ENCODE results near the gene PHC1. TPM values are rescaled to one million over a fixed set of nuclear protein-coding genes. Genes with fewer than 3 reads are reported as not detected.

PHC1 gene
- 8.7 TPM for polyA plus RNA-seq (2012; ENCODE audit: low read depth, missing spikeins)

GRCh38 chr12:8914033-8914715, at the start of gene PHC1:
Gene PHC1, plus strand, starts transcription at chr12:8914509. Its CDS starts 3,169 bp downstream, at chr12:8917678.
- FAIRE-seq = peak; percentile 69
- peak; percentile 65 for DNase-seq (ENCODE audit: insufficient read length, low spot score)

GRCh38 chr12:8866429-8866828, 47.9 kb upstream of the PHC1 start:
- FAIRE-seq = no peak
- no peak for DNase-seq (ENCODE audit: insufficient read length, low spot score)
- TF ChIP-seq SPI1 (IDR thresholded peaks at IDR 0.05; ENCODE audit: low read depth, low read length) = no peak
- no peak for TF ChIP-seq TAF1 (IDR thresholded peaks at IDR 0.05; ENCODE audit: low read depth, low read length)
- no peak for TF ChIP-seq POU2F2 (IDR thresholded peaks at IDR 0.05; ENCODE audit: low read depth, low read length)
- TF ChIP-seq POLR2AphosphoS5 (IDR thresholded peaks at IDR 0.05; ENCODE audit: low read depth, low read length) = no peak
- TF ChIP-seq POLR2A (IDR thresholded peaks at IDR 0.05; ENCODE audit: low read depth, low read length) = no peak
- TF ChIP-seq PAX5 (IDR thresholded peaks at IDR 0.05; ENCODE audit: insufficient read depth, low read length, severe bottlenecking) = no peak

GRCh38 chr12:8867009-8867408, 47.3 kb upstream of the PHC1 start:
- FAIRE-seq (peak; percentile 16), DNase-seq (ENCODE audit: insufficient read length, low spot score) (no peak)
- TF ChIP-seq SPI1 (IDR thresholded peaks at IDR 0.05; ENCODE audit: low read depth, low read length) (no peak), POU2F2 (IDR thresholded peaks at IDR 0.05; ENCODE audit: low read depth, low read length) (no peak), POLR2AphosphoS5 (IDR thresholded peaks at IDR 0.05; ENCODE audit: low read depth, low read length) (no peak), TAF1 (IDR thresholded peaks at IDR 0.05; ENCODE audit: low read depth, low read length) (no peak), PAX5 (IDR thresholded peaks at IDR 0.05; ENCODE audit: insufficient read depth, low read length, severe bottlenecking) (no peak), POLR2A (IDR thresholded peaks at IDR 0.05; ENCODE audit: low read depth, low read length) (no peak)

- no peak for FAIRE-seq
- TF ChIP-seq POLR2A (IDR thresholded peaks at IDR 0.05; ENCODE audit: low read depth, low read length) (no peak), POLR2AphosphoS5 (IDR thresholded peaks at IDR 0.05; ENCODE audit: low read depth, low read length) (no peak)
- no peak for DNase-seq (ENCODE audit: insufficient read length, low spot score)
These were observed 46.5 kb upstream of the PHC1 start for GRCh38 chr12:8867786-8868185.

- TF ChIP-seq POLR2AphosphoS5 (IDR thresholded peaks at IDR 0.05; ENCODE audit: low read depth, low read length) = no peak
- no peak for TF ChIP-seq POU2F2 (IDR thresholded peaks at IDR 0.05; ENCODE audit: low read depth, low read length)
- TF ChIP-seq TAF1 (IDR thresholded peaks at IDR 0.05; ENCODE audit: low read depth, low read length) = no peak
- no peak for TF ChIP-seq PAX5 (IDR thresholded peaks at IDR 0.05; ENCODE audit: insufficient read depth, low read length, severe bottlenecking)
- TF ChIP-seq SPI1 (IDR thresholded peaks at IDR 0.05; ENCODE audit: low read depth, low read length) = no peak
- TF ChIP-seq POLR2A (IDR thresholded peaks at IDR 0.05; ENCODE audit: low read depth, low read length) = no peak
- FAIRE-seq = no peak
- DNase-seq (ENCODE audit: insufficient read length, low spot score) = no peak
These were observed 43.7 kb upstream of the PHC1 start for GRCh38 chr12:8870586-8870985.

- FAIRE-seq (no peak), DNase-seq (ENCODE audit: insufficient read length, low spot score) (no peak)
- no peak for TF ChIP-seq POU2F2 (IDR thresholded peaks at IDR 0.05; ENCODE audit: low read depth, low read length)
These were observed 43.2 kb upstream of the PHC1 start for GRCh38 chr12:8871068-8871467.

- FAIRE-seq = no peak
- TF ChIP-seq PAX5 (IDR thresholded peaks at IDR 0.05; ENCODE audit: insufficient read depth, low read length, severe bottlenecking) = no peak
- no peak for TF ChIP-seq TAF1 (IDR thresholded peaks at IDR 0.05; ENCODE audit: low read depth, low read length)
- TF ChIP-seq SPI1 (IDR thresholded peaks at IDR 0.05; ENCODE audit: low read depth, low read length) = no peak
- TF ChIP-seq POLR2A (IDR thresholded peaks at IDR 0.05; ENCODE audit: low read depth, low read length) = no peak
- TF ChIP-seq POU2F2 (IDR thresholded peaks at IDR 0.05; ENCODE audit: low read depth, low read length) = no peak
- no peak for TF ChIP-seq POLR2AphosphoS5 (IDR thresholded peaks at IDR 0.05; ENCODE audit: low read depth, low read length)
- DNase-seq (ENCODE audit: insufficient read length, low spot score) = no peak
These were observed 37.4 kb upstream of the PHC1 start for GRCh38 chr12:8876887-8877286.

- TF ChIP-seq POU2F2 (IDR thresholded peaks at IDR 0.05; ENCODE audit: low read depth, low read length) (no peak), SPI1 (IDR thresholded peaks at IDR 0.05; ENCODE audit: low read depth, low read length) (no peak), POLR2AphosphoS5 (IDR thresholded peaks at IDR 0.05; ENCODE audit: low read depth, low read length) (no peak), TAF1 (IDR thresholded peaks at IDR 0.05; ENCODE audit: low read depth, low read length) (no peak), PAX5 (IDR thresholded peaks at IDR 0.05; ENCODE audit: insufficient read depth, low read length, severe bottlenecking) (no peak), POLR2A (IDR thresholded peaks at IDR 0.05; ENCODE audit: low read depth, low read length) (no peak)
- no peak for FAIRE-seq
- no peak for DNase-seq (ENCODE audit: insufficient read length, low spot score)
These were observed 27.6 kb upstream of the PHC1 start for GRCh38 chr12:8886502-8887284.

GRCh38 chr12:8887285-8887715, 27.0 kb upstream of the PHC1 start:
- FAIRE-seq (no peak), DNase-seq (ENCODE audit: insufficient read length, low spot score) (no peak)
- TF ChIP-seq POLR2A (IDR thresholded peaks at IDR 0.05; ENCODE audit: low read depth, low read length) (no peak), PAX5 (IDR thresholded peaks at IDR 0.05; ENCODE audit: insufficient read depth, low read length, severe bottlenecking) (no peak), POLR2AphosphoS5 (IDR thresholded peaks at IDR 0.05; ENCODE audit: low read depth, low read length) (no peak), TAF1 (IDR thresholded peaks at IDR 0.05; ENCODE audit: low read depth, low read length) (no peak), SPI1 (IDR thresholded peaks at IDR 0.05; ENCODE audit: low read depth, low read length) (no peak), POU2F2 (IDR thresholded peaks at IDR 0.05; ENCODE audit: low read depth, low read length) (no peak)
